Inflammatory macrophage treated with lipopolysaccharide for 1 hour (primary cell): ENCODE data around the gene FCRLB.
"Not testable (repeated sequence)": the region's sequence is repeated elsewhere in the genome, so short reads cannot be mapped to it uniquely, and the experiment has no call there.

Experiments used
- DNase-seq, 2 donors: peaks; one replicate each; pipeline ENCODE4 v3.0.0-alpha.2; 2020 to 2022

The FCRLB gene, protein sequence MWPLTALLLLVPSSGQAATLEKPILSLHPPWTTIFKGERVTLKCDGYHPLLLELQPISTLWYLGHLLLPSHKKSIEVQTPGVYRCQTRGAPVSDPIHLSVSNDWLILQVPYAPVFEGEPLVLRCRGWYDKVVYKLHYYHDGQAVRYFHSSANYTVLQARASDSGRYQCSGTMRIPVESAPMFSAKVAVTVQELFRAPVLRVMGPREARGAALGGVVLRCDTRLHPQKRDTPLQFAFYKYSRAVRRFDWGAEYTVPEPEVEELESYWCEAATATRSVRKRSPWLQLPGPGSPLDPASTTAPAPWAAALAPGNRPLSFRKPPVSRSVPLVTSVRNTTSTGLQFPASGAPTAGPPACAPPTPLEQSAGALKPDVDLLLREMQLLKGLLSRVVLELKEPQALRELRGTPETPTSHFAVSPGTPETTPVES

DNA sequence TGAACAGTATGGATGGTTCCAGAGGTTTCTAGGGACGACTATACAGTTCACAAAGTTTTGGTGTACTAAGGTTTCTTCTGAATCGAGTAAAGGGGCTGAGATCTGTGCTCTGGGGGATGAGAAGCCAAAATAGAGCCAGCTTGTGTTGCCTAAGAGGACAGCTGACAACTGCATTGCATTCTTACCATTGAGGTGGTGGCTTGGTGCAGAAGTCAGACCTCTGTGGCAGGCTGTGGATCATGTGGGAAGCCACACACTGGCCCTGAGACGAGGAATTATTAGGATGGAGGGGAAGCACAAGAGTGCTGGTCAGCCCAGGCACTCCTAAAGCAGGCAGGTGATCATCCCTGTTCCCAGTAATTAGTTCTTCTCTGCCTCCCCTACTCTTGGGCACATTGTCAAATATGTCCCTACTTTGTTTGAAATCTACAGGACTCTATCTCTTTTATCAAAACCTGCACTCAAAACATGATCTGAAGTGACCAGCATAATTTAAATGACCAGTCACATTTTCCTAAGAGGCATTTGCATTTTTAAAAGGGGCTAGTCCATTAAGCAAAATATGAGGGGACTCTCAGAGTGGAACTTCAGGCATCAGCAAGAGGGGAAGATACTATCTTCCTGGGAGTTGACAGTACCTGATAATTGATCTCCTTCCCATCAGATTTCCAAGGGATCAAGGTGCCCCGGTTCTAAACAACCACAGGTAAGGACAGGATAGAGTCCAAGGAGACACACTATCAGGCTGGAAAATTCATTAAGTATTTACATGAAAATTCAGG, at the start of gene FCRLB:
Gene FCRLB, plus strand, starts transcription at position 589 of the 782 bp plus-strand sequence. CDS start 1,129 bp downstream, outside the sequence.
- DNase-seq = peak in 1 of 2 donors; percentile 49

DNA sequence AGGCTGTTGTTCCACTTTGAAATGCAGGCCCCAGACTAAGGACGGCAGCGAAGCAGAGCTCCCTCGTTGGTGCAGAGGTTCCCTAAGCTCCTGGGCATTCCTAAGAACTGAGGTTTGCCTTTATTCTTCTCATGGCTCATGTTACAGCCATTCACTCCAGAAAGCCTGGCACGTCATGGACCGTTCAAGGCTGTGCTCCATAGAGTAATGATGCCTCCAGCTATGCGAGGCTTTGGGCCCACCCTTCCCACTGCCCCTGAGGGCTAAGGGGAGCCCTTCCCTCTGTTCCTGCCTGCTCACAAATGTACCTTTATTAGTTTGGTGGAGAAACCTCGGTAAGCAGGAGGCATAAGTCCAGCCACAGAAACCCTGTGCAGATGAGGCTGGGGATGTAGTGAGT, 47.9 kb upstream of the FCRLB start:
- DNase-seq = not testable (repeated sequence)

DNA sequence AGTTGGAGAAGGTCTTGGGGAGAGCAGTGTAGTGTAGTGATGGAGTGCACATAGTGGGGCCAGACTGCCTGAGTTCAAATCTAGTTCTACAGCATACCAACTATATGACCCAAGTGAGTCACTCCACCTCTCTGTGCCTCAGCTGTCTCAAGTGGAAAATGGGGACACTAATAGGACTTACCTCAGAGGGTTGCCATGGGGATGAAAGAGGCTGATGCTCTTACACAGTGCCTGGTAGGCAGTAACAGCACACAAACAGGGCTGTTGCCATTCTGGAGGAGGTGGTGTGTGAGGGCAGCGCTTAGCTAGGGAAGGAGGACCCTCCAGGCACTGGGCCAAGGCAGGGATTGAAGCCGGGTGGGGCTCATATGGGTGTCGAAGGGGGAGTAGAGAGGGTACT, 46.9 kb upstream of the FCRLB start:
- not testable (repeated sequence) for DNase-seq

DNA sequence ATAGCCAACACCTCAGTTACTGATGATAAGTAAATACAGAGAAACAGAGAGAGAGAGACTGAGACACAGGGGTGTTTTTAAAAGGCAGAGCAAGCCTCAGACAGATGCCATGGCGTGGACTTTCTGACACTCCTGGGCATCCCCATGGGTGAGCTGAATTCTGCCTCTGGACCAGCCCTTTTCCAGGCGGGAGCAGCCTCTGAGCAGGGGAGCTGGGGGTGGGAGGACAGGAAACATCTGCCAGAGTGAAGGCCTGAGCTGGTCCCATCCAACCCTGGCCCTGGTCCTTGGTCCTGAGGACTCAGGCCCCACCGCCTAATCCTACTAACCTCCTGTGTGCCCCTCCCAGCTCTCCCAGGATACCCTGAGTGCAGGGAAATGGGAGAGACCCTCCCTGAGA, 46.4 kb upstream of the FCRLB start:
- not testable (repeated sequence) for DNase-seq

DNA sequence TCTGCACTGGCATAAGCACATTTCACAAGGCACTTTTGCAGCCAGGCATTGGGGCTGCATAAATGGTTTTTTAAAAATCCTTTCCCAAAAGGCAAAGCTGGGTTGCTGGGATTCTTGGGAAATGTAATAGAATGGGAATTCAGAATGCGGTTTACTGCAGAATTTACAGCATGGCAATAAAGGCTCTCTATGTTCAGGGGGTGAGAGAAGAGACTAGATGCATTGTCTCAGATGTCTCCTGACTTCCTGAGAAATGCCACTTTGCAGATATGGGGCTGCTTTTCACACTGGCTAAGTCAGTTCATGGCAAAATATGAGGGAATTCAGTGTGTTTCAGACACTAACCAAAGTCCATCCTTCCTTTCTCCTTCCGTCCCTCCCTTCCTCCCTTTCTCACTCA, 44.9 kb upstream of the FCRLB start:
- DNase-seq = no peak

DNA sequence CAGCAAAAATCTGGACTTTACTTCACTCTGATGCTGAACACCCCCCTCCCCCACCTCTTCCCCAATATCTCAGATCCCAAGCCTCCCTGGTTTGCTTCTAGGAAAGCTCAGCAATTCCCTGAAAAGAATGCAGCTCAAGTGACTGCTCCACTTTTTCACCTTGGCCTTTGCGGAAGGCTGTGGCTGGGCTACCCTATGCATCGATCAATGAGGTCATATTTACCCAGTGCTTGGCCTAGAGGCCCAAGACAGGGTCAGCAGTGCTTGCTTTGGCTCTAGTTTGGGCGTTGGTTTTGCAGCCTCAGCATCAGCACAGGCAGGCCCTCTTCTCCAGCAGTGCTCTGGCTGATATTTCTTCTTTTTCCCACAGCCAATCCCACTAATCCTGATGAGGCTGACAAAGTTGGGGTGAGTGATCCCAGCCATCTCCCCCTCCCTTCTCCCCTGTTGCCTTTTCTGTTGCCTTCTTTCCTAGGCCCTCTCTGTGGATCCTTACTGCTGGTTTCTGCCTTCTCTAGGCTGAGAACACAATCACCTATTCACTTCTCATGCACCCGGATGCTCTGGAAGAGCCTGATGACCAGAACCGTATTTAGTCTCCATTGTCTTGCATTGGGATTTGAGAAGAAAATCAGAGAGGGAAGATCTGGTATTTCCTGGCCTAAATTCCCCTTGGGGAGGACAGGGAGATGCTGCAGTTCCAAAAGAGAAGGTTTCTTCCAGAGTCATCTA, 44.2 kb upstream of the FCRLB start:
- DNase-seq = no peak

DNA sequence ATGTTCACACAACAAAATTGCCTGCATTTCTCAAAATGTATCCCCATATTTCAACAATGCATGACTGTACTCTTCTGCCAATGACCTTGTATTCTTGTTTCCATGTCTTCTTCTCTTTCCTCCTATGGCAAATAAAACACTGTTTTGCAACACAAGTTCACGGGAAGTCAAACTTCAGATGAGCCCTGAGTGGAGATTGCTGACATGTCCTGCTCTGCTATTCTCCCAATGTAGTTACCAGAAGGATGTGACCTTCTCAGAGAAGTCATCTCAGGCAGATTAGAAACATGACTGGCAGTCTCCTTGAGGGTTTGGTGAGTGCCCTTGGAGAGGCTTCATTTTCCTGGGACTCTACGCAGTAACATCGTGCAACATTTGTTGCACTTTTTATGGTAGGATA, 42.8 kb upstream of the FCRLB start:
- DNase-seq = peak; percentile 21 to 36

DNA sequence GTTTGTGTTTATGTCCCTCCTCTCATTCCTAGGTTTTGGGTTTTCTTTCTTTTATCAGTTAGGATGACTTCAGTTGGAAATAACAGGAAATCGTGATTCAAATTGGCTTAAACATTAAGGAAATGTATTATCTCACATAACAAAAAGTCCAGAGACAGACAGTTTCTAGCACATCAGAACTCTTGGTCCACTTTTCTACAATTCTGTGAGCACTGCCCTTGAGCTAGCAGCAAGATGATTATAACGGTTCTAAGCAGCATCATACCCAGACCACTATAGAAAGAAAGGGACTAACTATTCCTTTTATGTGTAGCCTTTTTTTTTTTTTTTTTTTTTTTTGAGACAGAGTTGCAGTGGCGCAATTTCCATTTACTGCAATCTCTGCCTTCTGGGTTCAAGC, 39.5 kb upstream of the FCRLB start:
- no peak for DNase-seq

DNA sequence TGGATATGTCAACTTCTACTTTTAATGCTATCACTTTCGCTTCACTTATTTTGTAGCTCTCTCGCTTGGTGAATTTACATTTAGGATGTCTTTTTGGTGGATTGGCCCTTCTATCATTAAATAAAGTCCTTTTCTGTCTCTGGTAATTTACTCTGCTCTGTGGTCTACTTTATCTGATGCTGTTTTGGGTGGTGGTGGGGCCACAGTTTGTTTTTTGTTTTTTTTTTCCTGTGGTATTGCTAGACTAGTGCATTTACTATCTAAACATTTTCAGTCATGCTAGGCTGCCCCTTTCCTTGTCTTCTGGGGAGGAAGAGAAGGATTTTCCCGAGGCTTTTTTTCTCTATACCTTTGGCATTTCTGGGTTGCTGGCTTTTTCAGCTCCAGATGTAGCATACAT, 32.4 kb upstream of the FCRLB start:
- no peak for DNase-seq

DNA sequence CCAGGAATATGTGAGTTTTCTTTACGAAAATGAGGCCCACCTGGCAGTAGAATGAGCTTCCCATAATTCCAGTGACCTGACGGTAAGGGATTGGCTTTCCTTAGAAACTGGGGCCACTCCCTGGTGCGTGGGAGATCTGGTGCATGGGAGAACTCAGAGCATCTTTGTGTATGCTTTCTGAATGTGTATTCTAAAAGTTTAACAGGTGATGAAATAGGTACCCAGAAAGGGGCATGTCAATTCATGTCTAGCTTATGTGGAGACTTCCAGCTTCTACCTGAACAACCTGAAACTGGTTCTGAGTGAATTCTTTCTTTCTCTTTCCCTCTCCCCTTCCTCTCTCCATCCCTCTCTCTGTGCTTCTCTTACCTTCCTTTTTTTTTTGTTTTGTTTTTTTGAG, 29.5 kb upstream of the FCRLB start:
- DNase-seq = no peak

DNA sequence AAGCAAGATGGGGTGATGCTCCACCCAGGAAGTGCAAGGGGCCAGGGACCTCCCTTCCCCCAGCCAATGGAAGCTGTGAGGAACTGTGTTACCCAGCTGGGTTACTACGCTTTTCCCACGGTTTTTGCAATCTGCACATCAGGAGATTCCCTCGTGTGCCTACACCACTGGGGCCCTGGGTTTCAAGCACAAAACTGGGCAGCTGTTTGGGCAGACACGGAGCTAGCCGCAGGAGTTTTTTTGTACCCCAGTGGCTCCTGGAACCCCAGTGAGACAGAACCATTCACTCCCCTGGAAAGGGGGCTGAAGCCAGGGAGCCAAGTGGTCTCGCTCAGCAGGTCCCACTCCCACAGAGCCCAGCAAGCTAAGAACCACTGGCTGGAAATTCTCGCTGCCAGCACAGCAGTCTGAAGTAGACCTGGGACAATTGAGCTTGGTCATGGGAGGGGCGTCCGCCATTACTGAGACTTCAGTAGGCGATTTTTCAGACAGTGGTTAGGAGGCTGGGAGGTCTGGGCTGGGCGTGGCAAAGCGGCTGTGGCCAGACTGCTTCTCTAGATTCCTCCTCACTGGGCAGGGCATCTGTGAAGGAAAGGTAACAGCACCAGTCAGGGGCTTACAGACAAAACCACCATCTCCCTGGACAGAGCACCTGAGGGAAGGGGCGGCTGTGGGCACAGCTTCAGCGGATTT, 28.2 kb upstream of the FCRLB start:
- DNase-seq = peak in 1 of 2 donors; percentile 19

DNA sequence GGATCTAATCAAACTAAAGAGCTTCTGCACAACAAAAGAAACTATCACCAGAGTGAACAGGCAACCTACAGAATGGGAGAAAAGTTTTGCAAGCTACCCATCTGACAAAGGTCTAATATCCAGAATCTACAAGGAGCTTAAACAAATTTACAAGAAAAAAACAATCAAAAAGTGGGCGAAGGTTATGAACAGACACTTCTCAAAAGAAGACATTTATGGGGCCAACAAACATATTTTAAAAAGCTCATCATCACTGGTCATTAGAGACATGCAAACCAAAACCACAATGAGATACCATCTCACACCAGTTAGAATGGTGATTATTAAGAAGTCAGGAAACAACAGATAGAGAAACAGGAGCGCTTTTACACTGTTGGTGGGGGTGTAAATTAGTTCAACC, 23.0 kb upstream of the FCRLB start:
- DNase-seq = not testable (repeated sequence)

DNA sequence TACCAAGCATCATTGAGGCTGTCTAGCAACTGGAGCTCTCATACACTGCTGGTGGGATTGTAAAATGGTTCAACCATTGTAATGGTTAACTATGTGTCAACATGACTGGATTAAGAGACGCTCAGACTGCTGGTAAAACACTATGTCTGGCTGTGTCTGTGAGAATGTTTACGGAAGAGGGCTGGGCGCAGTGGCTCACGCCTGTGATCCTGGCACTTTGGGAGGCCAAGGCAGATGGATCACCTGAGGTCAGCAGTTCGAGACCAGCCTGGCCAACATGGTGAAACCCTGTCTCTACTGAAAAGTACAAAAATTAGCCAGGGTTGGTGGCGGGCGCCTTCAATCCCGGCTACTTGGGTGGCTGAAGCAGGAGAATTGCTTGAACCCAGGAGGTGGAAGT, 19.1 kb upstream of the FCRLB start:
- DNase-seq = no peak

DNA sequence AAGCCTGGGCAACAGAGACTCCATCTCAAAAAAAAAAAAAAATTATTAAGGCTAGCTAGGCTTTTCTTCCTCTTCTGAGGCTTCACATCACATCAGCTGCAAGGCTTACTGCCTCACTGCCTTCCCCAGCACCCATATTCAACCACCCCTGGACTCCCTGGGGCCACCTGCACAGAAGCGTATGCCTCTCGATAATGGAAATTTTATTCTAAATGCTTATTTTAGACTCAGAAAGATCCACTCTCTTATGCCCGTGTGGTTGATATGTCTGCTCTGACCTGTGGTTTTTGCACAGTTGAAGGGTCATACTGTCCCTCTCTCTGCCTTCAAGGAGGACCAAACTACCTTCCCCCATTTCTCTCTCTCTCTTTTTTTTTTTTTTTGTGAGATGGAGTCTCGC, 15.8 kb upstream of the FCRLB start:
- no peak for DNase-seq

DNA sequence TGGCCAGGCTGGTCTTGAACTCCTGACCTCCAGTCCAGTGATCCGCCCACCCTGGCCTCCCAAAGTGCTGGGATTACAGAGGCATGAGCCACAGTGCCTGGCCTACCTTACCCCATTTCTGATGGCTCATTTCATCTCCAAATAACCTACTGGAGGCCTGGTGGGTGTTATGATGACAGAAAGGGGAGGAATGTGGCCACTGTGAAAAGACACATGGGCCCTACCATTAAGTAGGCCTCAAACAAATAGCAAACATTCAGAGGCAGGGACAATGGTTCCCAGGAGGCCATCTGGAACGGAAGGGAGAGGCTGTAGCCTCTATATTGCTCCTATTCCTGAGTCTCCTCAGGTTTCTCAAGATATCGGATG, 15.2 kb upstream of the FCRLB start:
- DNase-seq = peak in 1 of 2 donors; percentile 75

DNA sequence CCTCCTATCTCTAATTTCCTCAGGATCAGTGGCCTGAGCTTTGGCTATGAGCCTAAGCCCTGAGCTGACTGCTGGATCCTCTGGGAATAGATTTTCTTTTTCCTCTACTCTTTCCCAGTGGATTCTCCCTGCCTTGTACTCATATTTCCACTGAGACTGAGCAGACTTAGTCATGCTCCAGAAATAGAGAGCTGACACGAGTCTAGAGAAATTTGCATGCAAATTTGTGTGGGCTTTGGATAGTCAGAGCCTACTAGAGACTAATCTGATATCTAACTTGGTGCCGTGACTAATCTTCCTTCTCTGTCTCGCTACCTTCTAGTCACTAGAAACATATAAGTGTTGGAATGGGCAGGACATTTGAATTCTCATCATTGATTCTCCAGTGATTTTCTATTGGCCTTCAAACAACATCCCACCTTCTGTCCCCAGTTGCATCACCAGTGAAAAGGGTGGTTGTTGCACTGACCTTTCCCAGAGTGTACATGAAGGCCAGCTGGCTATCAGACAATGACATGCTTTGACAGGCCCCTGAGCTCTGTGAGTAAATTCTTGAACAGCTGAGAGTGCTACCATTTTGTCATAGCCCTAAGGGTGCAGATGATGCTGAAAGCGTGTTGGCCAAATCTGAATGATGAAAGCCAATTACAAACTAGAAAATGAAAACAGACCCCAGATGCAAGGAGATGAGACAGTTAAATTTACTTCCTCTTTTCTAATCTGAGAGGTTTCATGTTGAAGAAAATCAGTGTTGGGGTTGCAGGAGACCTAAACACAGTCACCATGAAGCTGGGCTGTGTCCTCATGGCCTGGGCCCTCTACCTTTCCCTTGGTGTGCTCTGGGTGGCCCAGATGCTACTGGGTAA, 14.6 kb upstream of the FCRLB start, which contains the start of gene FCRLA:
Gene FCRLA, plus strand, starts transcription at position 748 of the 866 bp plus-strand sequence. Its CDS starts 36 bp downstream, at position 784.
- DNase-seq = peak; percentile 69 to 89

DNA sequence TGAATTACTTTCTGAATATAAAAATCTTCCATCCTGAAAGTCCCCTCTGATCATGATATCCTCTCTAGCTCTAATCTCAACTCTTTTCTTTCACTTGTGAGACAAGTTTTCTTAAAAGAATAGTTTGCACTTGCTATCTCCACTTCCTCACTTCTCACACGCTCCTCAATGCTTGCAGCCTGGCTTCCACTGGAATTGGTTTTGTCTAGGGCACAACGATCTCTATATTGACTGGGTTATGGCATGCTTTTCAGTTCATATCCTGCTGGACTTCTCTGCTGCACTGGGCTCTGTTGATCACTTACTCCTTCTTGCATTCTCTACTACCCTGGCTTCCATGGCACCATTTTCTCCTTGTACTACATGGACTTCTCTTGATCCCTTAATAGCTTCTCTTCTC, 13.8 kb upstream of the FCRLB start:
- no peak for DNase-seq

DNA sequence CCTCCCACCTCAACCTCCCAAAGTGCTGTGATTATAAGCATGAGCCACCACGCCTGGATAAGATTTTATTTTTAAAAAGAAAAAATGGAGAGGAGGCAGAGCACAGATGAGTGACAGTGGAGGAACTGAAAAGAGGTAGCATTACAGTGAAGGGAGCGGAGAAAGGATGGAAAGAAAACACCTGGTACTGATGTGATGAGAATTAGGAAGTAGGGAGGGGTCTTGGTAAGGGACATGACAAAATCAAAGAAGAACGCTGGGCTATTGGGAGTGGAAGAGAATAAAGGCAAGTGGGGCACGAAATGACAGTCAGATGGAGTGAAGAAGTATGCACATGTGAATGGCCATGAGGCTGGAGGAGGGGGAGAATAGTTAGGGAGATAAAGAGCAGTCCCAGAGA, 12.0 kb upstream of the FCRLB start:
- no peak for DNase-seq

DNA sequence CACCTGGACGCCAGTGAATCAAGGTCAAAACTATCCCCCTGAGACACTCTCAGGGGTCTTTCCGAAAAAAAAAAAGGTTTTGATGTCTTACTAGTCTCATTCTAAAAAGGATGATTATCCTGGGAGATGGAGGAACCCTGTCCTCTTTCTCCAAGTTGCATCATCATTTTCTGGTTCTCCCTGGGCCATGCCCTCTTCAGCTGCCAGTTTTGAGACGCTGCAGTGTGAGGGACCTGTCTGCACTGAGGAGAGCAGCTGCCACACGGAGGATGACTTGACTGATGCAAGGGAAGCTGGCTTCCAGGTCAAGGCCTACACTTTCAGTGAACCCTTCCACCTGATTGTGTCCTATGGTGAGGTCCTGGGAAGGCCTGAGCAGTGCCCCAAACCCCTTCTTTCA, 10.8 kb upstream of the FCRLB start:
- no peak for DNase-seq

DNA sequence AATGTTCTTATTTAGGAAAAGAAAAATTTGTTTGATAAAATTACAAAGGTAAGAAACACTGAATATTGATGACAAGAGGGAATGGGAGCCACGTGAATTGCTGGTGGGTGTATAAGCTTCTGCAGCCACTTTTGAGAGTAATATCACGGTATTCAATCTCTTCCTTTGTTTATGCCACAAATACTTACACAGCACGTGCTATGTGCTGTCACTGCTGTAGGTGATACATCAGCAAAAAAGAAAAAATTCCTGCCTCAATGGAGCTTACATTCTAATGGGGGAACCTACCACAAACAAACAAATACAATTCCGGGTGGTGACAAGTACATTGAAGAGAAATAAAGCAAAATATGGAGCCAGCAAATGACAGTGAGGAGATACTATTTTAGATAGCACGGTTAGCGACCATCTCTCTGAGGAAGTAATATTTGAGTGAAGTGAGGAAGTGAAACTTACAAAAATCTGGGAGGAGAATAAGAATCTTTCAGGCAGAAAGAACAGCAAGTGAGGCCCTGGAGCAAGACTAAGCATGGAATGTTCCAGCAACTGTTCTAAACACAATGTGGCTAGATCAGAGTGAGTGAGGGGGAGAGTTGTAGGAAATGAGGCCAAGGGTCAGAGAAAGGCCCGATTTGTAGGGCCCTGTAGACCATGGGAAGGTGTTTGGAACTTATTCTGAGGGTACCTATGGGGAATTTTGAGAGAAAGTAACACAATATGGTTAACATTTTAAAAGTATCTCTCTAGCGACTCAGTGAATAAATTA, 2.6 kb upstream of the FCRLB start:
- peak; percentile 48 to 68 for DNase-seq

DNA sequence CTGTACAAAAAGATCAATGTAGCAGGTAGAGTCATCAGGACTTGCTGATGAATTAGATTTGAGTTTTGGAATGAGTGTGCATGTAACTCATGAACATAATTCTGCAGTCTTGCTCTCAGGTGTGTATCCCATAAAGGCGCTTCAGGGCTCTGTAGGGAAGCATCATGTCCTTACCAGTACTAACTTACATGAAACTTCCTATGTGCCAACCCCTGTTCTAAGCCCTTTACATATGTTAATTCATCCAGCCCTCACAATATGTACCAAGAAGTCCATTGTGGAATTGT, 2.1 kb upstream of the FCRLB start:
- no peak for DNase-seq
